ENCODE measurements around the gene IKZF1. TPM values are rescaled to one million over a fixed set of nuclear protein-coding genes. Genes with fewer than 3 reads are reported as not detected.

Gene IKZF1
- not detected in 2 replicates for total RNA-seq

GRCh38 chr7:50304129-50304910 is at the start of gene IKZF1:
TSS of gene IKZF1 (plus strand) at chr7:50304716. CDS start at chr7:50319062, 14,346 bp downstream.

GRCh38 chr7:50449881-50450589 is 145.5 kb downstream of the IKZF1 start, which contains the start of gene FIGNL1:
TSS of gene FIGNL1 (minus strand) at chr7:50450350. CDS start at chr7:50447287, 3,063 bp downstream.

Other genes with a start within 250 kb of the IKZF1 start
- not detected in 2 replicates for gene ZPBP, start 211.5 kb upstream of the IKZF1 start, total RNA-seq
- 6.6 and 19.2 TPM in 2 replicates for gene FIGNL1, start 145.6 kb downstream of the IKZF1 start, total RNA-seq